ENCODE measurements around the gene BTD.

The BTD gene

GRCh38 chr3:15629860-15630597 is 28.5 kb downstream of the BTD start:
- Histone ChIP-seq H3K27ac (ENCODE audit: low read depth, low read length) (no peak overlapping the region), H3K36me3 (ENCODE audit: control insufficient read depth, insufficient read depth, low read length) (no peaks in the 10 kb centered on the region), H3K9ac (ENCODE audit: low read depth, low read length) (no peak overlapping the region), H3K4me1 (ENCODE audit: control insufficient read depth, insufficient read depth, low read length) (peaks cover 53% of the 10 kb centered on the region), H3K4me3 (ENCODE audit: low read depth, low read length) (no peak overlapping the region), H3K9me3 (ENCODE audit: control insufficient read depth, insufficient read depth, low read length) (no peaks in the 10 kb centered on the region), H3K27me3 (ENCODE audit: control insufficient read depth, insufficient read depth, low read length) (no peaks in the 10 kb centered on the region)

GRCh38 chr3:15630646-15631350 is 29.3 kb downstream of the BTD start:
- Histone ChIP-seq H3K4me1 (ENCODE audit: control insufficient read depth, insufficient read depth, low read length) (peaks cover 59% of the 10 kb centered on the region), H3K9ac (ENCODE audit: low read depth, low read length) (no peak overlapping the region), H3K4me3 (ENCODE audit: low read depth, low read length) (no peak overlapping the region), H3K9me3 (ENCODE audit: control insufficient read depth, insufficient read depth, low read length) (no peaks in the 10 kb centered on the region), H3K36me3 (ENCODE audit: control insufficient read depth, insufficient read depth, low read length) (no peaks in the 10 kb centered on the region), H3K27ac (ENCODE audit: low read depth, low read length) (peak overlapping the region; percentile 63), H3K27me3 (ENCODE audit: control insufficient read depth, insufficient read depth, low read length) (no peaks in the 10 kb centered on the region)

GRCh38 chr3:15631426-15632211 is 30.1 kb downstream of the BTD start:
- no peaks in the 10 kb centered on the region for H3K27me3 ChIP-seq (ENCODE audit: control insufficient read depth, insufficient read depth, low read length)
- H3K4me1 ChIP-seq (ENCODE audit: control insufficient read depth, insufficient read depth, low read length) = peaks cover 64% of the 10 kb centered on the region
- no peak overlapping the region for H3K9ac ChIP-seq (ENCODE audit: low read depth, low read length)
- H3K36me3 ChIP-seq (ENCODE audit: control insufficient read depth, insufficient read depth, low read length) = no peaks in the 10 kb centered on the region
- H3K27ac ChIP-seq (ENCODE audit: low read depth, low read length) = no peak overlapping the region
- no peak overlapping the region for H3K4me3 ChIP-seq (ENCODE audit: low read depth, low read length)
- no peaks in the 10 kb centered on the region for H3K9me3 ChIP-seq (ENCODE audit: control insufficient read depth, insufficient read depth, low read length)

GRCh38 chr3:15632212-15632580 is 30.7 kb downstream of the BTD start:
- no peaks in the 10 kb centered on the region for H3K9me3 ChIP-seq (ENCODE audit: control insufficient read depth, insufficient read depth, low read length)
- peak overlapping the region; percentile 78 for H3K27ac ChIP-seq (ENCODE audit: low read depth, low read length)
- no peak overlapping the region for H3K9ac ChIP-seq (ENCODE audit: low read depth, low read length)
- peaks cover 64% of the 10 kb centered on the region for H3K4me1 ChIP-seq (ENCODE audit: control insufficient read depth, insufficient read depth, low read length)
- H3K36me3 ChIP-seq (ENCODE audit: control insufficient read depth, insufficient read depth, low read length) = peaks cover 3% of the 10 kb centered on the region; the same call in 1 of the 2 replicates
- no peaks in the 10 kb centered on the region for H3K27me3 ChIP-seq (ENCODE audit: control insufficient read depth, insufficient read depth, low read length)
- no peak overlapping the region for H3K4me3 ChIP-seq (ENCODE audit: low read depth, low read length)

GRCh38 chr3:15633159-15633558 is 31.6 kb downstream of the BTD start:
- Histone ChIP-seq H3K36me3 (ENCODE audit: control insufficient read depth, insufficient read depth, low read length) (peaks cover 4% of the 10 kb centered on the region; the same call in 1 of the 2 replicates), H3K27me3 (ENCODE audit: control insufficient read depth, insufficient read depth, low read length) (no peaks in the 10 kb centered on the region), H3K9me3 (ENCODE audit: control insufficient read depth, insufficient read depth, low read length) (no peaks in the 10 kb centered on the region), H3K4me1 (ENCODE audit: control insufficient read depth, insufficient read depth, low read length) (peaks cover 64% of the 10 kb centered on the region), H3K27ac (ENCODE audit: low read depth, low read length) (peak overlapping the region; percentile 88), H3K9ac (ENCODE audit: low read depth, low read length) (no peak overlapping the region), H3K4me3 (ENCODE audit: low read depth, low read length) (peak overlapping the region; percentile 24; the same call in 1 of the 2 replicates)

- no peaks in the 10 kb centered on the region for H3K27me3 ChIP-seq (ENCODE audit: control insufficient read depth, insufficient read depth, low read length)
- H3K4me3 ChIP-seq (ENCODE audit: low read depth, low read length) = no peak overlapping the region
- H3K9me3 ChIP-seq (ENCODE audit: control insufficient read depth, insufficient read depth, low read length) = no peaks in the 10 kb centered on the region
- H3K27ac ChIP-seq (ENCODE audit: low read depth, low read length) = peak overlapping the region; percentile 88
- H3K9ac ChIP-seq (ENCODE audit: low read depth, low read length) = no peak overlapping the region; the same call in 1 of the 2 replicates
- H3K4me1 ChIP-seq (ENCODE audit: control insufficient read depth, insufficient read depth, low read length) = peaks cover 64% of the 10 kb centered on the region
- H3K36me3 ChIP-seq (ENCODE audit: control insufficient read depth, insufficient read depth, low read length) = peaks cover 4% of the 10 kb centered on the region; the same call in 1 of the 2 replicates
Measured at GRCh38 chr3:15633766-15634598, 32.4 kb downstream of the BTD start.

GRCh38 chr3:15634671-15635070 is 33.1 kb downstream of the BTD start:
- H3K4me1 ChIP-seq (ENCODE audit: control insufficient read depth, insufficient read depth, low read length) = peaks cover 63% of the 10 kb centered on the region
- no peak overlapping the region for H3K9ac ChIP-seq (ENCODE audit: low read depth, low read length)
- peaks cover 4% of the 10 kb centered on the region; the same call in 1 of the 2 replicates for H3K36me3 ChIP-seq (ENCODE audit: control insufficient read depth, insufficient read depth, low read length)
- no peak overlapping the region for H3K27ac ChIP-seq (ENCODE audit: low read depth, low read length)
- no peaks in the 10 kb centered on the region for H3K27me3 ChIP-seq (ENCODE audit: control insufficient read depth, insufficient read depth, low read length)
- H3K9me3 ChIP-seq (ENCODE audit: control insufficient read depth, insufficient read depth, low read length) = no peaks in the 10 kb centered on the region
- H3K4me3 ChIP-seq (ENCODE audit: low read depth, low read length) = no peak overlapping the region

- H3K4me3 ChIP-seq (ENCODE audit: low read depth, low read length) = no peak overlapping the region
- H3K9me3 ChIP-seq (ENCODE audit: control insufficient read depth, insufficient read depth, low read length) = no peaks in the 10 kb centered on the region
- H3K36me3 ChIP-seq (ENCODE audit: control insufficient read depth, insufficient read depth, low read length) = peaks cover 4% of the 10 kb centered on the region; the same call in 1 of the 2 replicates
- no peak overlapping the region for H3K27ac ChIP-seq (ENCODE audit: low read depth, low read length)
- no peak overlapping the region for H3K9ac ChIP-seq (ENCODE audit: low read depth, low read length)
- peaks cover 59% of the 10 kb centered on the region for H3K4me1 ChIP-seq (ENCODE audit: control insufficient read depth, insufficient read depth, low read length)
- H3K27me3 ChIP-seq (ENCODE audit: control insufficient read depth, insufficient read depth, low read length) = no peaks in the 10 kb centered on the region
Measured at GRCh38 chr3:15635121-15635661, 33.6 kb downstream of the BTD start.

- Histone ChIP-seq H3K36me3 (ENCODE audit: control insufficient read depth, insufficient read depth, low read length) (peaks cover 4% of the 10 kb centered on the region; the same call in 1 of the 2 replicates), H3K9me3 (ENCODE audit: control insufficient read depth, insufficient read depth, low read length) (no peaks in the 10 kb centered on the region), H3K27ac (ENCODE audit: low read depth, low read length) (no peak overlapping the region), H3K4me3 (ENCODE audit: low read depth, low read length) (no peak overlapping the region), H3K27me3 (ENCODE audit: control insufficient read depth, insufficient read depth, low read length) (no peaks in the 10 kb centered on the region), H3K9ac (ENCODE audit: low read depth, low read length) (no peak overlapping the region), H3K4me1 (ENCODE audit: control insufficient read depth, insufficient read depth, low read length) (peaks cover 49% of the 10 kb centered on the region)
Measured at GRCh38 chr3:15636028-15636709, 34.6 kb downstream of the BTD start.
